GM10248 (cell line): ENCODE data around the gene GYPB.
"Not testable (repeated sequence)": the region's sequence is repeated elsewhere in the genome, so short reads cannot be mapped to it uniquely, and the experiment has no call there.

Experiments used
- CTCF ChIA-PET: fragments of 300-600 bp; sonication (Branson Sonifier 250); formaldehyde crosslinking; extraction: SDS; loops from one replicate; lab custom pipeline; 2021; ENCODE audit warnings: antibody characterized with exemption; lab: Yijun Ruan, JAX
- POLR2A ChIA-PET: fragments of 350-650 bp; sonication (Branson Sonifier 250); formaldehyde crosslinking; extraction: SDS; loops from one replicate; lab custom pipeline; 2020; ENCODE audit warnings: antibody characterized with exemption; lab: Yijun Ruan, JAX
- DNase-seq: peaks from one replicate; pipeline ENCODE4 v3.0.0; 2012; ENCODE audit errors: extremely low spot score
- CTCF ChIP-seq: IDR thresholded peaks from 2 replicates; pipeline ENCODE4 v1.5.1; 2012; ENCODE audit warnings: mild to moderate bottlenecking, low read depth; ENCODE audit errors: extremely low read depth, missing control alignments, control extremely low read depth

The GYPB gene

GRCh38 chr4:143991761-143992160 lies 27.4 kb downstream of the GYPB start:
- CTCF ChIA-PET, DNase-seq, POLR2A ChIA-PET: not testable (repeated sequence)

DNA sequence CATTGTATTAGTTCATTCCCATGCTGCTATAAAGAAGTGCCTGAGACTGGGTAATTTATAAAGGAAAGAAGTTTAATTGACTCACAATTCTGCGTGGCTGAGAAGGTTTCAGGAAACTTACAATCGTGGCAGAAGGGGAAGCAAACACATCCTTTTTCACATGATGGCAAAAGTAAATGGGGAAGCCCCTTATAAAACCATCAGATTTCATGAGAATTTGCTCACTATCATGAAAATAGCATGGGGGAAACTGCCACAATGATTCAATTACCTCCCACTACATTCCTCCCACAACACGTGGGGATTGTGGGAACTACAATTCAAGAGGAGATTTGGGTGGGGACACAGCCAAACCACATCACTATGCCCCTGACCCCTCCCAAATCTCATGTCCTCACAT lies 28.5 kb downstream of the GYPB start:
- CTCF ChIA-PET, DNase-seq, POLR2A ChIA-PET: not testable (repeated sequence)

DNA sequence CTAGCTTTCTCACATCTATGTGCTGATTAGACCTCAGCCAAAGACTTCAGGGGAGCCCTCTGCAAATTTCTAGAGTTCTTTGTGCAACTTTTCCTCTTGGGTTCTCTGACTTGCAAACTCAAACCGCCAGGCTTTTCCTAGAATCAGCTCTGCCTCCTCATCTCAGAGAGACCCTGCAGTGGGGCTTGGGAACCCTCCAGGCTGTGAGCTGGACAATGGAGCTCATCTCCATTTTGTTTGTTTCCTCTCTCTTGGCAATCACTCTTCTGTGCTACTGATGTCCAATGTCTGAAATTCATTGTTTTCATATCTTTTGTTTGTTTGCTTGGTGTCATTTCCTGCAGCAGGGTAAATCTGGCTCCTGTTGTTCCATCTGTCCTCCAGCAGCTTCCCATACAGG lies 33.0 kb downstream of the GYPB start:
- ChIA-PET POLR2A (no interaction called here), CTCF (no interaction called here)
- no peak for TF ChIP-seq CTCF
- DNase-seq, result no peak

- DNase-seq, POLR2A ChIA-PET, CTCF ChIA-PET: not testable (repeated sequence)
These were observed 38.4 kb downstream of the GYPB start for GRCh38 chr4:143980776-143981175.

DNA sequence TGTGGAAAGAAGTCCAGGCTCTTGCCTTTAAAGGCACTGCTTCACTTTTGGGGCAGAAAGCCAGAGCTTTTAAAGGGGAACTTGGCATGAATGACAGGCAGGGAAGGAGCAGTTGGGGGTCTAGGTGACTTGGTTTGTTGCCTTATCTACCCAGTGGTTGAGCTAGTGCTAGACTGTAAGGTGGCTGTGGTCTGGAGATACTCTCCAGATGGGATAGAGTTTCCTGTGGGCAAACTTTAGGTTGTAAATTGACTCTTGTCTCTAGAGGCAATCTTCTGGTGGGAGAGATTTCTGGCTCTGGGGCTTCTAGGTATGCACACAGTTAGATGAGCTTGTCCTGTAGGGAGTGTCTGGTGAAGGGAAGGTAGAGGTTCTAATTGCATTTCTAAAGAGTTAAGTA lies 43.7 kb downstream of the GYPB start:
- DNase-seq, CTCF ChIA-PET, POLR2A ChIA-PET: not testable (repeated sequence)

DNA sequence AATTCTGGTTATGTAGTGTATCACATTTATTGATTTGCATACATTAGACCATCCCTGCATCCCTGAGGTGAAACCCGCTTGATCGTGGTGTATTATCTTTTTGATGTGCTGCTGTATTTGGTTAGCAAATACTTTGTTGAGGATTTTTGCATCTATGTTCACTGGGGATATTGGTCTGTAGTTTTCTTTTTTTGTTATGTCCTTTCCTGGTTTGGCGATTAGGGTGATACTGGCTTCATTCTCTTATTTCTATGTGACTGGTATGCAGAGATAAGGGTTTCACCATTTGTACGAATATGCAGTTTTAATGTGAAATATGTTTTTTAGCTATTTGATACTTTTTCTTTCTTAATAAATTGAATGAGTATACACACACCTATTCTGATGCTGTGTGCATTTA lies 45.2 kb downstream of the GYPB start:
- CTCF ChIA-PET, POLR2A ChIA-PET, DNase-seq: not testable (repeated sequence)

DNA sequence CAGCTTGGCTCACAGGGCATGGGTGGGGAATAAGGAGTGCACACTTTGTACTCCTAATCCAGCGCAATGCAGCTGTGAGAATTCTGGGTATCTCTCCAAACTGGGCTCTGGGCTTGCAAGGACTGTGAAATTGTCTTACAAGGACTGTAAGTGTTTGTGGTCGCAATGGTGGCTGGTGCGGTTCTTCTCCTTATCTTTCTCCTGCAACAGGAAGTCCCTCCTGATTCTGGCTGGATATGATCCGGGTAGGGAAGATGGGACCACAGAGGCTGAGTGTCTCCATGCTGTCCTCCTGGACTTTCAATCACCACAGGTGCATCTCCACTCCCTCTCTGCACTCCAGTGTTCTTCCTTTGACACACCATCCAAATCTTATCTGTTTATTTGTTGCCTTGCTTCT lies 58.1 kb downstream of the GYPB start:
- POLR2A ChIA-PET, result no interaction called here
- TF ChIP-seq CTCF, result no peak
- CTCF ChIA-PET, result no interaction called here
- no peak for DNase-seq

DNA sequence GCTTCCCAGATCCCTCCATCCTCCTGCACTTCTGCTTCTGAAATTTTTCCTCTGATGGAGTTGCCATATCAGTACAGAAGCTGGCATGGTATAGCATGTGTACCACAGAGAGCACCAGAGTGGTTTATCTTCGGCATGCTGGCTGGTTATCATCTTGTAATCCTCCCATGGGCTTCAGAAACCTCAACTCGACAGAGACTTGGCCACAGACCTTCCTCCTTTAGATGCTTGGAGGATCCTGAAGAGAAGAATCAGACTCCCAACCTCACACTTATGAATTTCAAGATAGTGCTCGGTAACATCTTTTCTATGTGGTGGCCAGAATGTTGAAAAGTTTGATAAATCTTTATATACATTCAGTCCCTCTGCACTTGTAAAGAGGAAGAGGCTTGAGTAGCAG lies 63.9 kb downstream of the GYPB start:
- POLR2A ChIA-PET, DNase-seq, CTCF ChIA-PET: not testable (repeated sequence)

- DNase-seq, POLR2A ChIA-PET: not testable (repeated sequence)
These were observed 67.7 kb downstream of the GYPB start for GRCh38 chr4:143951458-143951972.

GRCh38 chr4:143950967-143951366 lies 68.2 kb downstream of the GYPB start:
- CTCF ChIA-PET, DNase-seq, POLR2A ChIA-PET: not testable (repeated sequence)

More at GRCh38 chr4:143951458-143951972, 67.7 kb downstream of the GYPB start:
- CTCF ChIA-PET, result not testable (repeated sequence)

- POLR2A ChIA-PET, DNase-seq, CTCF ChIA-PET: not testable (repeated sequence)
These were observed 69.0 kb downstream of the GYPB start for GRCh38 chr4:143950185-143950584.

- CTCF ChIA-PET, DNase-seq, POLR2A ChIA-PET: not testable (repeated sequence)
These were observed 71.7 kb downstream of the GYPB start for GRCh38 chr4:143947493-143947892.
